ENCODE results near the gene SNORC.

Gene SNORC

DNA sequence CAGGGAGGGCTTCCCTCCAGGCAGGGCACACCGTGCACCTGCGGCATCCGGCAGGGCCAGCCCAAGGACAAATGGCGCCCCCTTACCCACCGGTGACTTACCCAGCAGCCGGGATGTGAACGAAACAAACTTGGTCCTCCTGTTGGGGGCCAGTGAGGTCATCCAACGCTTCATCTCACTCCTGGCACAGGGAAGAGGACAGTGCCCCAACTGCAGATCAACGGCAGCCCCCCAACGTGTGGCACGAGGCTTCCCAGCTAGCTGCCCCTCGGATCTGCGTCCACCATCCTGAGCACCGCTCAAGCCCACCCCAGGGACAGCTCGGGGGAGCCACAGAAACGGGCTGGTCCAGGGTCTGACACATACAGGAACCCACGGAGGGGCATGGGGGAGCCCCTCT is 12.0 kb downstream of the SNORC start:
- no peak overlapping the region for H3K4me3 ChIP-seq (ENCODE audit: low read length)
- no peak overlapping the region for H3K56ac ChIP-seq (ENCODE audit: low read length)
- no peak overlapping the region for H2BK120ac ChIP-seq (ENCODE audit: low read depth, low read length)
- H3K27ac ChIP-seq (ENCODE audit: low read depth, low read length): no peak overlapping the region
- H3K18ac ChIP-seq (ENCODE audit: low read length): no peak overlapping the region
- H4K5ac ChIP-seq (ENCODE audit: low read length): no peak overlapping the region
- no peak overlapping the region for H3K4ac ChIP-seq (ENCODE audit: low read depth, low read length)
- WGBS (ENCODE audit: extremely low coverage, insufficient coverage, low lambda C conversion rate): no CpG with 5 or more reads among the region's 17 CpGs
- no peaks in the 10 kb centered on the region for H3K79me2 ChIP-seq (ENCODE audit: control insufficient read depth, insufficient read depth, low read length)
- H3K4me2 ChIP-seq (ENCODE audit: low read length): no peak overlapping the region
- no peaks in the 10 kb centered on the region for H3K27me3 ChIP-seq (ENCODE audit: insufficient read depth, low read length, poor library complexity)
- H3K23ac ChIP-seq (ENCODE audit: low read length): no peak overlapping the region
- no peak overlapping the region for H2BK15ac ChIP-seq (replicated peaks; ENCODE audit: low read depth)
- no peak overlapping the region for H2BK5ac ChIP-seq (ENCODE audit: low read length)
- H3K36me3 ChIP-seq (ENCODE audit: control insufficient read depth, insufficient read depth, low read length): no peaks in the 10 kb centered on the region
- DNase-seq: no peak
- no peaks in the 10 kb centered on the region for H3K4me1 ChIP-seq (ENCODE audit: control insufficient read depth, low read depth, low read length)
- no peak overlapping the region for H2AK5ac ChIP-seq (ENCODE audit: low read length)
- no peak overlapping the region for H3K9ac ChIP-seq (ENCODE audit: low read length)
- H4K8ac ChIP-seq (ENCODE audit: low read depth, low read length): no peak overlapping the region
- no peaks in the 10 kb centered on the region for H3K79me1 ChIP-seq (ENCODE audit: low read length)

DNA sequence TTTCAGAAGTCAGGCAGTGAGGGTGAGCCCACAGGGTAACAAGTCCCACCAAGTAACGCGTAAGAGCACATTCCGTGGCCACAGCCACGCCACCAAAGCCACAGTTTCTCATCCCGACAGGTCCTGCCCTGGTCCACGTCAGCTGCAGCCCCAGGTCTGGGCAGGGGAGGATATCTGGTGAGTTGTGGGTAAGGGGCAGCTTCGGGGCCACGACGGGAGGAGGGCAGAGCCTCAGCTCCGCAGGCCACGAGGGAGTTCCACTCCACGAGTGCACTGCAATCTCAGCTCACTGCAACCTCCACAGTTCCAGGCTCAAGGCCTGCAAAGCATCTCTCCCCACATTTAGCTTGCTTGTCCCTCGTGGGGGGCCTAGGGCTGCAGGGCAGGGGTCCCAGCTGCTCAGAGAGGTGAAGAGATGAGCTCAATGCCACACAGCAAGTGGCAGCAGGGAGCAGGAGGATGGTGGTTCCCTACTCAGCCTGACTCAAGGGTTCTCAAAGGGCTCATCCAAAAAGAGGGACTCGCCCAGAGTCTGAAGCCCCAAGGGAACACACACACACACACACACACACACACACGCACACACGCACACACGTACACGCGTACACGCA is 12.5 kb downstream of the SNORC start:
- Histone ChIP-seq H2BK15ac (replicated peaks; ENCODE audit: low read depth) (no peak overlapping the region), H4K8ac (ENCODE audit: low read depth, low read length) (no peak overlapping the region), H2BK120ac (ENCODE audit: low read depth, low read length) (no peak overlapping the region), H3K27ac (ENCODE audit: low read depth, low read length) (no peak overlapping the region), H3K18ac (ENCODE audit: low read length) (no peak overlapping the region), H3K4me3 (ENCODE audit: low read length) (no peak overlapping the region), H2AK5ac (ENCODE audit: low read length) (no peak overlapping the region), H3K9ac (ENCODE audit: low read length) (no peak overlapping the region), H4K5ac (ENCODE audit: low read length) (no peak overlapping the region), H3K79me1 (ENCODE audit: low read length) (no peaks in the 10 kb centered on the region), H3K23ac (ENCODE audit: low read length) (no peak overlapping the region), H2BK5ac (ENCODE audit: low read length) (no peak overlapping the region), H3K27me3 (ENCODE audit: insufficient read depth, low read length, poor library complexity) (no peaks in the 10 kb centered on the region), H3K56ac (ENCODE audit: low read length) (no peak overlapping the region), H3K79me2 (ENCODE audit: control insufficient read depth, insufficient read depth, low read length) (no peaks in the 10 kb centered on the region), H3K4ac (ENCODE audit: low read depth, low read length) (no peak overlapping the region), H3K4me2 (ENCODE audit: low read length) (no peak overlapping the region), H3K4me1 (ENCODE audit: control insufficient read depth, low read depth, low read length) (no peaks in the 10 kb centered on the region), H3K36me3 (ENCODE audit: control insufficient read depth, insufficient read depth, low read length) (no peaks in the 10 kb centered on the region)
- no peak for DNase-seq
- WGBS (ENCODE audit: extremely low coverage, insufficient coverage, low lambda C conversion rate): no CpG with 5 or more reads among the region's 20 CpGs

DNA sequence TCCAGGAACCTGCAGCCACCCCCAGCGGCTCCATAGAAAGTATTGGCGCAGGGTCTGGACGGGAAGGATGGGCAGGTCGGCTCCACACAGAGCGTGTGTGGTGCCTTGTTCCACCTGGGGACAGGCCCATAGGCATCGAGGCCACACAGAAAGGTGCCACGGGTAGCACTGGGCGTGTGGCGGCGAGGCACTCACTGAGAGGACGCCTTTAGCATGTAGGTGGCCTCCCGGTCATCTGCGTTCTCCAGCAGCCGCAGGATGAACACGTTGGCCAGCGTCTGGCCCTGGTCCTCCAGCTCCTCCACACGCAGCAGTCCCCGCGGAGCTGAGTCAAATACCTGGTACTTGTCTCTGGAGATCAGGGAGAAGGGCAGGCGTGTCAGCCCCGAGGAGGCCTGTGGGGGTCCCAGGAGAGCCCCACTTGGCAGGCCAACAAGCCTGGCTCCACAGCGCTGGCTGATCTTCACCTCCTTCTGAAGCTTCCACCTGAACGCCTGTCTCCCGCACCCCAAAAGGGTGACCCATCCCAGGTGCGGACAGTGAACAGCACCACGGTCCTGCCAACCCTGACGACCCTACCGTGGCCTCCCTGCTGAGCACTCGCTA is 13.2 kb downstream of the SNORC start:
- Histone ChIP-seq H3K79me2 (ENCODE audit: control insufficient read depth, insufficient read depth, low read length) (no peaks in the 10 kb centered on the region), H3K4ac (ENCODE audit: low read depth, low read length) (no peak overlapping the region), H3K36me3 (ENCODE audit: control insufficient read depth, insufficient read depth, low read length) (no peaks in the 10 kb centered on the region), H3K27ac (ENCODE audit: low read depth, low read length) (no peak overlapping the region), H3K4me1 (ENCODE audit: control insufficient read depth, low read depth, low read length) (no peaks in the 10 kb centered on the region), H4K5ac (ENCODE audit: low read length) (no peak overlapping the region), H2BK5ac (ENCODE audit: low read length) (no peak overlapping the region), H3K56ac (ENCODE audit: low read length) (no peak overlapping the region), H3K23ac (ENCODE audit: low read length) (no peak overlapping the region), H3K4me3 (ENCODE audit: low read length) (no peak overlapping the region), H3K9ac (ENCODE audit: low read length) (no peak overlapping the region), H3K18ac (ENCODE audit: low read length) (no peak overlapping the region), H2AK5ac (ENCODE audit: low read length) (no peak overlapping the region), H3K4me2 (ENCODE audit: low read length) (no peak overlapping the region), H3K79me1 (ENCODE audit: low read length) (no peaks in the 10 kb centered on the region), H2BK120ac (ENCODE audit: low read depth, low read length) (no peak overlapping the region), H2BK15ac (replicated peaks; ENCODE audit: low read depth) (no peak overlapping the region), H3K27me3 (ENCODE audit: insufficient read depth, low read length, poor library complexity) (no peaks in the 10 kb centered on the region), H4K8ac (ENCODE audit: low read depth, low read length) (no peak overlapping the region)
- no peak for DNase-seq
- WGBS (ENCODE audit: extremely low coverage, insufficient coverage, low lambda C conversion rate): no CpG with 5 or more reads among the region's 29 CpGs

DNA sequence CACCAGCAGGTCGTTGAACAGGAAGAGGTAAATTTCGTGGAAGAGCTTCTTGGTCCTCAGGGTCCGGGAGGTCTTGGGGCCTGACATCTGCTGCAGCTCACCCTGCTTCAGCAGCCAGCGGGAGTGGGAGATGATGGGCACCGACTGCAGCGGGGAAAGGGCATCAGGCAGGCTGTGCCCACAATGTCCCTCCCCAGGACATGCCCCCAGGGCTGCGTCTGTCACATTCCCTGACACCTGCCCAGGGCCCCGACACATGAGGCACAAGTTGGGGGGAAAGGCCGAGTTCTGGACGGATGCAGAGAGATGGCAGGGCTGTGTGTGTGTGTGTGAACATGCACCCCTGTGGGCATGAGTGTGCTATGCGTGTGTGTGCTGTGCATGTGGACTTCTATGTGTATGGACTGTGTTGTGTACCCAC is 13.9 kb downstream of the SNORC start:
- no peaks in the 10 kb centered on the region for H3K27me3 ChIP-seq (ENCODE audit: insufficient read depth, low read length, poor library complexity)
- H3K79me2 ChIP-seq (ENCODE audit: control insufficient read depth, insufficient read depth, low read length): no peaks in the 10 kb centered on the region
- H3K27ac ChIP-seq (ENCODE audit: low read depth, low read length): no peak overlapping the region
- H3K36me3 ChIP-seq (ENCODE audit: control insufficient read depth, insufficient read depth, low read length): no peaks in the 10 kb centered on the region
- no peak overlapping the region for H2BK5ac ChIP-seq (ENCODE audit: low read length)
- H3K18ac ChIP-seq (ENCODE audit: low read length): no peak overlapping the region
- H3K9ac ChIP-seq (ENCODE audit: low read length): no peak overlapping the region
- no CpG with 5 or more reads among the region's 11 CpGs for WGBS (ENCODE audit: extremely low coverage, insufficient coverage, low lambda C conversion rate)
- H3K4me3 ChIP-seq (ENCODE audit: low read length): no peak overlapping the region
- H2BK120ac ChIP-seq (ENCODE audit: low read depth, low read length): no peak overlapping the region
- no peak overlapping the region for H3K4ac ChIP-seq (ENCODE audit: low read depth, low read length)
- H3K79me1 ChIP-seq (ENCODE audit: low read length): no peaks in the 10 kb centered on the region
- no peak overlapping the region for H3K23ac ChIP-seq (ENCODE audit: low read length)
- no peaks in the 10 kb centered on the region for H3K4me1 ChIP-seq (ENCODE audit: control insufficient read depth, low read depth, low read length)
- H4K5ac ChIP-seq (ENCODE audit: low read length): no peak overlapping the region
- H4K8ac ChIP-seq (ENCODE audit: low read depth, low read length): no peak overlapping the region
- no peak for DNase-seq
- no peak overlapping the region for H2AK5ac ChIP-seq (ENCODE audit: low read length)
- no peak overlapping the region for H3K4me2 ChIP-seq (ENCODE audit: low read length)
- no peak overlapping the region for H3K56ac ChIP-seq (ENCODE audit: low read length)
- H2BK15ac ChIP-seq (replicated peaks; ENCODE audit: low read depth): no peak overlapping the region

DNA sequence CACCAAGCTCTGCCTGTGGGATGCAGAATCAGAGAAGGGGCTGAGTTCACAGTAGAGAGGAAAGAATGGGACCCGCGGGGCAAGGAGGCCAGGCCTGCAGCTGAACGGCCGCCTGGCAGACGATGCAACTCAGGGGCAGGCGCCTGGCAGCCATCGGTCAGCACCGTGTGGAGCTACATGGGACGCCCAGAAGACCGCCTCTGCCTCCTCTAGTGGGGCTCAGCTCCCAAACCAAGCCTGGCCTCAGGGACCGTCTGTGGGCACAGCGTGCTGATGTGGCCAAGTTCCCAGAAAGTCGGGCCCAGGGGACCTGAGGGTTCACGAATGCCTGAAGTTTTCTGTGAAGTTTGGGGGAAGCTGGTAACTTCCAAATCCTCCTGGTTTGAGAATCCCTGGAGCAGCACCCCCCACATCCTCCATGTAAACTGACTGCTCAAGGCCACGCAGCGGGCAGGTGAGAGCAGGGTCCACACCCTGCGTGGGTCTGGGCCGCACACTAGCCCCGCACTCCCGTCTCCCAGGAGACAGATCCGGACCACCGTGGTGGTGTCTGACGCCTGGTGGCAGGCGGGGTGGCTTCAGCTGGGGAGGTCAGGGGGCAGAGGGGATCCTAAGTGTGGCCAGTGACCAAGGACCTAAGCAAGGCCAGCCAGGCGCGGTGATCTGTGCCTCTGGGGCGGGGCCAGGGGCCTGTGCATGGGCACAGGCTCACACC is 14.6 kb downstream of the SNORC start:
- no peak overlapping the region for H3K4me3 ChIP-seq (ENCODE audit: low read length)
- H3K4me2 ChIP-seq (ENCODE audit: low read length): no peak overlapping the region
- H3K18ac ChIP-seq (ENCODE audit: low read length): no peak overlapping the region
- H2BK5ac ChIP-seq (ENCODE audit: low read length): no peak overlapping the region
- no peaks in the 10 kb centered on the region for H3K36me3 ChIP-seq (ENCODE audit: control insufficient read depth, insufficient read depth, low read length)
- no CpG with 5 or more reads among the region's 27 CpGs for WGBS (ENCODE audit: extremely low coverage, insufficient coverage, low lambda C conversion rate)
- H4K8ac ChIP-seq (ENCODE audit: low read depth, low read length): no peak overlapping the region
- no peak overlapping the region for H2BK120ac ChIP-seq (ENCODE audit: low read depth, low read length)
- H3K9ac ChIP-seq (ENCODE audit: low read length): no peak overlapping the region
- no peak for DNase-seq
- H3K27ac ChIP-seq (ENCODE audit: low read depth, low read length): no peak overlapping the region
- H2AK5ac ChIP-seq (ENCODE audit: low read length): no peak overlapping the region
- no peaks in the 10 kb centered on the region for H3K79me2 ChIP-seq (ENCODE audit: control insufficient read depth, insufficient read depth, low read length)
- no peak overlapping the region for H2BK15ac ChIP-seq (replicated peaks; ENCODE audit: low read depth)
- no peak overlapping the region for H3K23ac ChIP-seq (ENCODE audit: low read length)
- H3K79me1 ChIP-seq (ENCODE audit: low read length): no peaks in the 10 kb centered on the region
- H3K4me1 ChIP-seq (ENCODE audit: control insufficient read depth, low read depth, low read length): no peaks in the 10 kb centered on the region
- H4K5ac ChIP-seq (ENCODE audit: low read length): no peak overlapping the region
- no peak overlapping the region for H3K4ac ChIP-seq (ENCODE audit: low read depth, low read length)
- H3K56ac ChIP-seq (ENCODE audit: low read length): no peak overlapping the region
- no peaks in the 10 kb centered on the region for H3K27me3 ChIP-seq (ENCODE audit: insufficient read depth, low read length, poor library complexity)

Data from mesendoderm (in vitro differentiated cells).